ENCODE measurements around the gene CHSY1. TPM values are rescaled to one million over a fixed set of nuclear protein-coding genes. Genes with fewer than 3 reads are reported as not detected.

CHSY1 gene
- total and polyA plus RNA-seq, 2 of the 13 experiments (the other 11 are each of a cell fraction or from before 2014, with no cell fraction given): 13.3 to 13.7 TPM

DNA sequence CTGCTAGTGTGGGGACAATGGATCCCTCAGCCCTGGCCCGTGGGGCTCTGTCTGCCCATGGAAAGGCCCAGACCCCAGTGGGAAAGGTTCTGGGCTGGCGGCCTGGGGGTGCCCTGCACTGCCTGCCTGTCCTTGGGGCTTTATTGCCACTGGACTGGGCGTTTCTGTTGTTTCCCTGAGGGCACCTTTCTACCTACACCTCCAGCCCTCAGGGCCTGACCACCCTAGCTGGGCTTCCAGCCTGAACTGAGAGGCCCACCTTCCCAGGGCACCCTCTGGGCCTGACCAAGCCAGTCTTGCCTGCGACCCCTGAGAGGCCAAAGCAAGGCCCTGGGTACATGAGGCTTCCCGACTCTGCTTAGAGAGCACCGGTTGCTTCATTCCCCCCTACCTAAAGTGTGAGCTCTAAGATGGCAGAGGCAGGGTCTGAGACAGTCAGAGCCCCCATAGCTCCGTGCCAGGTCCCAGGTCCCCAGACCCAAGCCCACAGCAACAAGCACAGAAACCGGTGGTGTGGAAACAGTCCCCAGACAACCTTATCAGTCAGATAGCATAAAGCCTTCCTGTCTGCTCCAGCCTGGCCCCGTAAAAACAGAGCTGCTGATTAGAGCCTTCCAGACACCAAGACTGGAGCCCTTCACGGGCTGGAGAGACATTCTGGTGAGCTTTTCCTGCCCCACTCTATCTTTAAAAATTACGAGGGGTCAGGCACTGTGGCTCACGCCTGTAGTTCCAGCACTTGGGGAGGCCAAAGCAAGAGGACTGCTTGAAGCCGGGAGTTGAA is 102.8 kb downstream of the CHSY1 start:
- H2AFZ ChIP-seq (ENCODE audit: low read length): no peak overlapping the region
- H3K36me3 ChIP-seq (replicated peaks in 1 of 2; ENCODE audit: control insufficient read depth in 1 of 2, insufficient read depth in 2 of 2, low read length in 2 of 2): no peaks in the 10 kb centered on the region
- in situ Hi-C loops (cut with HindIII; ENCODE audit: extremely low pct_ligation_motif_present, low pct_unique_long_range_greater_than_20kb) (no loop called here), intact Hi-C loops (cut with micrococcal nuclease; ENCODE audit: unreplicated experiment) (loop anchor here (2.0 kb wide), 1 partner anchor 58 kb away; no protein-coding TSS in a partner anchor)
- FAIRE-seq (no peak), ATAC-seq (peak; percentile 39), DNase-seq (ENCODE audit: low spot score) (no peak)
- no peaks in the 10 kb centered on the region for H3K79me2 ChIP-seq (ENCODE audit: insufficient read depth, low read length)
- H3K4me2 ChIP-seq (ENCODE audit: low read depth, low read length): peak overlapping the region; percentile 63
- peaks cover 21% of the 10 kb centered on the region for H3K4me1 ChIP-seq (ENCODE audit: insufficient read depth, low read length)
- peak overlapping the region; percentile 14; the same call in 1 of the 2 replicates for H3K9ac ChIP-seq (ENCODE audit: insufficient read depth, low read depth, low read length)
- no peak for TF ChIP-seq ZNF451 (CRISPR knock-in tag; IDR thresholded peaks at IDR 0.05)
- TF ChIP-seq GTF3A (CRISPR knock-in tag; conservative IDR thresholded peaks at IDR 0.05): no peak
- TF ChIP-seq, protein P1, sequence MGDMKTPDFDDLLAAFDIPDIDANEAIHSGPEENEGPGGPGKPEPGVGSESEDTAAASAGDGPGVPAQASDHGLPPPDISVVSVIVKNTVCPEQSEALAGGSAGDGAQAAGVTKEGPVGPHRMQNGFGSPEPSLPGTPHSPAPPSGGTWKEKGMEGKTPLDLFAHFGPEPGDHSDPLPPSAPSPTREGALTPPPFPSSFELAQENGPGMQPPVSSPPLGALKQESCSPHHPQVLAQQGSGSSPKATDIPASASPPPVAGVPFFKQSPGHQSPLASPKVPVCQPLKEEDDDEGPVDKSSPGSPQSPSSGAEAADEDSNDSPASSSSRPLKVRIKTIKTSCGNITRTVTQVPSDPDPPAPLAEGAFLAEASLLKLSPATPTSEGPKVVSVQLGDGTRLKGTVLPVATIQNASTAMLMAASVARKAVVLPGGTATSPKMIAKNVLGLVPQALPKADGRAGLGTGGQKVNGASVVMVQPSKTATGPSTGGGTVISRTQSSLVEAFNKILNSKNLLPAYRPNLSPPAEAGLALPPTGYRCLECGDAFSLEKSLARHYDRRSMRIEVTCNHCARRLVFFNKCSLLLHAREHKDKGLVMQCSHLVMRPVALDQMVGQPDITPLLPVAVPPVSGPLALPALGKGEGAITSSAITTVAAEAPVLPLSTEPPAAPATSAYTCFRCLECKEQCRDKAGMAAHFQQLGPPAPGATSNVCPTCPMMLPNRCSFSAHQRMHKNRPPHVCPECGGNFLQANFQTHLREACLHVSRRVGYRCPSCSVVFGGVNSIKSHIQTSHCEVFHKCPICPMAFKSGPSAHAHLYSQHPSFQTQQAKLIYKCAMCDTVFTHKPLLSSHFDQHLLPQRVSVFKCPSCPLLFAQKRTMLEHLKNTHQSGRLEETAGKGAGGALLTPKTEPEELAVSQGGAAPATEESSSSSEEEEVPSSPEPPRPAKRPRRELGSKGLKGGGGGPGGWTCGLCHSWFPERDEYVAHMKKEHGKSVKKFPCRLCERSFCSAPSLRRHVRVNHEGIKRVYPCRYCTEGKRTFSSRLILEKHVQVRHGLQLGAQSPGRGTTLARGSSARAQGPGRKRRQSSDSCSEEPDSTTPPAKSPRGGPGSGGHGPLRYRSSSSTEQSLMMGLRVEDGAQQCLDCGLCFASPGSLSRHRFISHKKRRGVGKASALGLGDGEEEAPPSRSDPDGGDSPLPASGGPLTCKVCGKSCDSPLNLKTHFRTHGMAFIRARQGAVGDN (CRISPR knock-in tag; IDR thresholded peaks at IDR 0.05): peak; percentile 42; the same call in 1 of the 2 replicates
- peak; percentile 19; the same call in 1 of the 2 replicates for TF ChIP-seq EED (CRISPR knock-in tag; IDR thresholded peaks at IDR 0.05)
- TF ChIP-seq, protein P2, sequence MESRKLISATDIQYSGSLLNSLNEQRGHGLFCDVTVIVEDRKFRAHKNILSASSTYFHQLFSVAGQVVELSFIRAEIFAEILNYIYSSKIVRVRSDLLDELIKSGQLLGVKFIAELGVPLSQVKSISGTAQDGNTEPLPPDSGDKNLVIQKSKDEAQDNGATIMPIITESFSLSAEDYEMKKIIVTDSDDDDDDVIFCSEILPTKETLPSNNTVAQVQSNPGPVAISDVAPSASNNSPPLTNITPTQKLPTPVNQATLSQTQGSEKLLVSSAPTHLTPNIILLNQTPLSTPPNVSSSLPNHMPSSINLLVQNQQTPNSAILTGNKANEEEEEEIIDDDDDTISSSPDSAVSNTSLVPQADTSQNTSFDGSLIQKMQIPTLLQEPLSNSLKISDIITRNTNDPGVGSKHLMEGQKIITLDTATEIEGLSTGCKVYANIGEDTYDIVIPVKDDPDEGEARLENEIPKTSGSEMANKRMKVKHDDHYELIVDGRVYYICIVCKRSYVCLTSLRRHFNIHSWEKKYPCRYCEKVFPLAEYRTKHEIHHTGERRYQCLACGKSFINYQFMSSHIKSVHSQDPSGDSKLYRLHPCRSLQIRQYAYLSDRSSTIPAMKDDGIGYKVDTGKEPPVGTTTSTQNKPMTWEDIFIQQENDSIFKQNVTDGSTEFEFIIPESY (CRISPR knock-in tag; IDR thresholded peaks at IDR 0.05): no peak
- TF ChIP-seq NRL (CRISPR knock-in tag; IDR thresholded peaks at IDR 0.05; ENCODE audit: borderline replicate concordance): no peak
- peak; percentile 32; the same call in 1 of the 2 replicates for TF ChIP-seq ZFX (CRISPR knock-in tag; IDR thresholded peaks at IDR 0.05; ENCODE audit: low read depth)
- 0 out of 2 replicates have a peak, but pooled peaks have one; percentile 38 for TF ChIP-seq MTA1 (CRISPR knock-in tag; IDR thresholded peaks at IDR 0.05; ENCODE audit: borderline replicate concordance)
- TF ChIP-seq PAX8 (CRISPR knock-in tag; IDR thresholded peaks at IDR 0.05; ENCODE audit: borderline replicate concordance): no peak
- H3K27me3 ChIP-seq (ENCODE audit: control insufficient read depth in 1 of 2, insufficient read depth in 2 of 2, low read length in 2 of 2): peaks cover 0 to 6% of the 10 kb centered on the region in 2 experiments; a peak in 3 of 5 replicates
- H4K20me1 ChIP-seq (ENCODE audit: insufficient read depth, low read length): no peaks in the 10 kb centered on the region
- 37% methylated on average over 10 of the region's 13 CpGs for WGBS (ENCODE audit: low lambda C conversion rate)
- H3K9me3 ChIP-seq (ENCODE audit: low read length): no peaks in the 10 kb centered on the region
- peak overlapping the region in 2 of 3 experiments; percentile 7 to 55; a peak in 2 of 6 replicates for H3K4me3 ChIP-seq (replicated peaks in 1 of 3; ENCODE audit: insufficient read depth in 1 of 3, low read depth in 2 of 3, low read length in 3 of 3)
- ChIA-PET CTCF (ENCODE audit: low intra/inter-chr PET ratio, low total read pairs) (no interaction called here), POLR2A (no interaction called here)
- no peak overlapping the region for H3K27ac ChIP-seq (ENCODE audit: extremely low read length, insufficient read depth, low read length)
- BruUV-seq (replicated peaks): no TSS peak

Measured in HepG2 (cell line).